Dendritic cell treated with granulocyte-macrophage colony-stimulating factor and Interleukin-4, amounts not matched to agents 40 ng/mL and 50 ng/mL, for 4 days (primary cell): Measurements from ENCODE around the gene FBXL16.

Experiments used
- H3K27ac Mint-ChIP-seq: one replicate; pipeline ENCODE4 v1.8.0; 2022; ENCODE audit warnings: mild to moderate bottlenecking, mixed read lengths
- H3K27me3 Mint-ChIP-seq: one replicate; pipeline ENCODE4 v1.8.0; 2022; ENCODE audit warnings: mild to moderate bottlenecking, mixed read lengths
- H3K36me3 Mint-ChIP-seq: one replicate; pipeline ENCODE4 v1.8.0; 2022; ENCODE audit warnings: low read depth, mixed read lengths
- H3K4me1 Mint-ChIP-seq: one replicate; pipeline ENCODE4 v1.8.0; 2022; ENCODE audit warnings: low read depth, mixed read lengths
- H3K4me3 Mint-ChIP-seq: one replicate; pipeline ENCODE4 v1.8.0; 2022; ENCODE audit warnings: mild to moderate bottlenecking, moderate library complexity, mixed read lengths
- H3K9me3 Mint-ChIP-seq: one replicate; pipeline ENCODE4 v1.8.0; 2022; ENCODE audit warnings: mixed read lengths
- intact Hi-C: fragments of 100-400 bp; cut with micrococcal nuclease; formaldehyde crosslinking; loops from one replicate; pipeline ENCODE4 v1.15.0; 2022

FBXL16 gene

GRCh38 chr16:730666-731509 lies 25.3 kb upstream of the FBXL16 start:
- peaks cover 56% of the 10 kb centered on the region for H3K36me3 Mint-ChIP-seq
- intact Hi-C loops: no loop called here
- no peak overlapping the region for H3K27ac Mint-ChIP-seq
- peaks cover 20% of the 10 kb centered on the region for H3K27me3 Mint-ChIP-seq
- H3K4me3 Mint-ChIP-seq: no peak overlapping the region
- H3K4me1 Mint-ChIP-seq: no peaks in the 10 kb centered on the region
- no peaks in the 10 kb centered on the region for H3K9me3 Mint-ChIP-seq

DNA sequence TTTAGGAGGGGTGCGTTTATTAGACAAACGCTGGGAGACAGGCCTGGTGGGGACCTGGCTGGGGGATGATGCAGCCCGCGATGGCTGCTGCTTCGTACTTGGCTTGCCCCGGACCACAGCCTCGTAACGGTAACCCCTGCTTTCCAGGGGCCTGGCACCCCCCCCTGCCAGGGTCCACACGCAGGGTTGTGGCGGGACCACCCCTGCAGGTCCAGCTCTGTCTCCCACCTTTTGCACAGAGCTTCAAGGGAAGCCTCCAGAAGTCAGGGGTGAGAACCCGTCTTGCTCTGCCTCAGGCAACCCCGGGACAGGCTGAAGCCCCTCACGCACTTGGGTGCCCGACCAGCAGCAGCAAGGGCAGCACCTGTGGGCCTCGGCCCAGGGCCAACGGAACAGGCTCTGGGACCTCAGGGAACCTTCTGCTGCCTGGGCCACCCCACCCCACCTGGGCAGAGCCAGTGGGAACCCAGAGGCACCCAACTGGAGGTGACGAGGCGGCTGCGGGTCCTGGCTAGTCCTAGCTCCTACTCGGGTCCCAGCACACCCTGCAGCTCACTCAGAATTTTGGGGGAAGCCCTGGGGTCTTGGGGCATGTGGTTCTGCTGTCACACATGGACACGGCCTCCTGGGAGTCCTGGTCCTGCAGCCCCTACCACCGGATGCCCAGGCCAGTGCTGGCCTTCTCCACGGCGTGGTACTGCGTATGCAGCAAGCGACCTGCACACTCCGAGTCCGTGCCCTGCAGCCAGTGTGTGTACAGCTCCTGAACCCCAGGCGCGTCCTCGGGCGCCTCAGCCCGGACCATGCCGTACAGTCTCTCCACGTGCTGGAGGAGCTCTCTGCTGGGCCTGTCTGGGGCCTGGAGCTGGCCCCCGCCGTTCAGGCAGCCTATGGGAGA lies 24.4 kb upstream of the FBXL16 start:
- intact Hi-C loops: no loop called here
- Mint-ChIP-seq H3K9me3 (no peaks in the 10 kb centered on the region), H3K27me3 (peaks cover 29% of the 10 kb centered on the region)

DNA sequence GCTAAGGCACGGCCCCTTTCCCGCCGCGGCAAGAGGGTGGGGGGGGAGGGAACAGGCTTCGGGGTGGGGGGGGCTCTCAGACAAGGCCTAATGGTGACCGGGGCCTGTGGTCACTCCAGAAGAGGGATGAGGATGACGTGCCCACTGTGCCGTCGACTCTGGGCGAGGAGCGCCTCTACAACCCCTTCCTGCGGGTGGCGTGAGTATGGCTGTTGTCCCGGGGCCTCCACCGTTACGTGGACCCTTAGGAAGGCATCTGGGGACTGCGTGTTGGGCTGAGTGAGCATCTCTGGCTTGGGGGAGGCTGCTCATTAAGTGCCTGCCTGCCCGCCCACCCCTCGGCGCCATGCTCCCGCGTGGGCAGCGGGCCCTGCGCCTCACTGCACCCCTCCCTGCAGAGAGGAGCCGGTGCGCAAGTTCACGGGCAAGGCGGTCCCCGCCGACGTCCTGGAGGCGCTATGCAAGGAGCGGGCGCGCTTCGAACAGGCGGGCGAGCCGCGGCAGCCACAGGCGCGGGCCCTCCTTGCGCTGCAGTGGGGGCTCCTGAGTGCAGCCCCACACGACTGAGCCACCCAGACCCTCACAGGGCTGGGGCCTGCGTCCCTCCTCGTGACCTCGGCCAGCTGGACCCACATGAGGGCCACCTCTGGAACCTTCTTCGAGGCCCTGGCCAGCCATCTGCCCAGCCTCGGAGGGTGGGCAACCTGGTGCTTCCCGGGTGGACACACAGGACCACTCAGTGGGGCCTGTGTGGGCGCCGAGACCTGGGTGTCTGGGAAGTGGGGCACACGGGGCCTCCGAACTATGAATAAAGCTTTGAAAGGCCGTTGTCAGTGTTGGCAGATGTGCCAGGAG lies 23.5 kb upstream of the FBXL16 start:
- Mint-ChIP-seq H3K4me3 (no peak overlapping the region), H3K9me3 (no peaks in the 10 kb centered on the region), H3K36me3 (peaks cover 38% of the 10 kb centered on the region), H3K27me3 (peaks cover 31% of the 10 kb centered on the region), H3K27ac (no peak overlapping the region), H3K4me1 (peaks cover 6% of the 10 kb centered on the region)
- intact Hi-C loops: no loop called here

More for the DNA sequence above, 24.4 kb upstream of the FBXL16 start:
- Mint-ChIP-seq H3K36me3 (peaks cover 47% of the 10 kb centered on the region), H3K4me1 (peaks cover 3% of the 10 kb centered on the region), H3K27ac (no peak overlapping the region), H3K4me3 (no peak overlapping the region)

GRCh38 chr16:728131-728889 lies 22.7 kb upstream of the FBXL16 start:
- no peak overlapping the region for H3K27ac Mint-ChIP-seq
- H3K9me3 Mint-ChIP-seq: no peaks in the 10 kb centered on the region
- peaks cover 31% of the 10 kb centered on the region for H3K27me3 Mint-ChIP-seq
- peaks cover 6% of the 10 kb centered on the region for H3K4me1 Mint-ChIP-seq
- H3K36me3 Mint-ChIP-seq: peaks cover 35% of the 10 kb centered on the region
- H3K4me3 Mint-ChIP-seq: peak overlapping the region; percentile 40
- intact Hi-C loops: no loop called here

DNA sequence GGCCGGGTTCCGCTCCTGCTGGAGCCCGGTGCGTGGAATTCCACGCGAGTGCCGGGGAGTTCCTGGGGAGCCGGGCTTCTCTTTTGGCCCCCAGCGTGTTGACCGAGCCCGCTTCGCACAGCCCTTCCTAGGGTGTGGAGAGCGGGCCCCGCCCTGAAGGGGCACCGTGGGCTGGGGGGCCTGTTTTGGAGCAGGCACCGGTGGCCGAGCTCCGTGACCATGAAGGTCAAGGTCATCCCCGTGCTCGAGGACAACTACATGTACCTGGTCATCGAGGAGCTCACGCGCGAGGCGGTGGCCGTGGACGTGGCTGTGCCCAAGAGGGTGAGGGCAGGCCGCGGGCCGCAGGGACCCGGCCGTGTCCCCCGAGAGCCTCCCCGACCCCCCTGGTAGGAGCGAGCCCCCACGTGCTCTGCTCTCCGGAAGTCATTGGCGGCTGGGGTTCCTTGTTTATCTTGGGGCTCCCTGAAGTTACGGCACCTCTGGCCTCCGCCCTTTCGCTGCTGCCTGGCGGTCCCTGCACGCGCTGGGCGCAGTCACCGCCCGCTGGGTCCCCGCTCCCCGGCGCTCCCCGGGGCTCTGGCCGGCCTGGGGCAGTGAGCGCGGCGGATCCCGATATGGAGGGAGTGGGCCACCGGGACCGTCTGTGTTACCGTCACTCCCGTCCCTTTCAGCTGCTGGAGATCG lies 21.8 kb upstream of the FBXL16 start:
- intact Hi-C loops: no loop called here
- Mint-ChIP-seq H3K9me3 (no peaks in the 10 kb centered on the region), H3K27ac (no peak overlapping the region), H3K4me1 (peaks cover 13% of the 10 kb centered on the region), H3K27me3 (peaks cover 31% of the 10 kb centered on the region), H3K36me3 (peaks cover 35% of the 10 kb centered on the region), H3K4me3 (peak overlapping the region; percentile 64)

- Mint-ChIP-seq H3K36me3 (peaks cover 29% of the 10 kb centered on the region), H3K4me3 (peak within 1 kb of the TSS; percentile 73), H3K4me1 (peaks cover 20% of the 10 kb centered on the region), H3K27ac (no peak within 1 kb of the TSS), H3K9me3 (no peaks in the 10 kb centered on the region), H3K27me3 (peaks cover 31% of the 10 kb centered on the region)
- intact Hi-C loops: no loop called here
Observed at GRCh38 chr16:726438-727290, 21.1 kb upstream of the FBXL16 start, which contains the start of the genes CCDC78 and HAGHL. Gene CCDC78 (minus strand): TSS chr16:726443. CDS start chr16:726367, 76 bp downstream. Gene HAGHL (plus strand): TSS chr16:727106. CDS start chr16:727510, 404 bp downstream.

DNA sequence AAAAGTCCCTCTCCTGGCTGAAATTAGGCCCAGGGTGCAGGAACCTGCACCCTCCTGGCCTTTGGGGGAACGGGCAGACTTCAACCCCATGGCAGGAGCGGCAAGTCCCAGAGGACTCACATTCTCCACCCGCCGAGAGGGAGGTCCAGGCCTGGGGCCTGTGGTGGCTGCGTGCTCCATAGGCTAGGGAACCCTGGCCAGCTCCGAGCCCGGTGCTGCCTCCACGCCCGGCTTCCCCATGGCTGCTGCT lies 20.5 kb upstream of the FBXL16 start:
- peaks cover 21% of the 10 kb centered on the region for H3K4me1 Mint-ChIP-seq
- peak overlapping the region; percentile 73 for H3K4me3 Mint-ChIP-seq
- H3K9me3 Mint-ChIP-seq: no peaks in the 10 kb centered on the region
- H3K27ac Mint-ChIP-seq: no peak overlapping the region
- peaks cover 31% of the 10 kb centered on the region for H3K27me3 Mint-ChIP-seq
- intact Hi-C loops: no loop called here
- peaks cover 25% of the 10 kb centered on the region for H3K36me3 Mint-ChIP-seq

GRCh38 chr16:725463-726187 lies 20.0 kb upstream of the FBXL16 start:
- Mint-ChIP-seq H3K36me3 (peaks cover 25% of the 10 kb centered on the region), H3K4me1 (peaks cover 21% of the 10 kb centered on the region), H3K4me3 (no peak overlapping the region), H3K9me3 (no peaks in the 10 kb centered on the region), H3K27ac (no peak overlapping the region), H3K27me3 (peaks cover 31% of the 10 kb centered on the region)
- intact Hi-C loops: no loop called here

GRCh38 chr16:725041-725376 lies 19.4 kb upstream of the FBXL16 start:
- peaks cover 24% of the 10 kb centered on the region for H3K36me3 Mint-ChIP-seq
- H3K9me3 Mint-ChIP-seq: no peaks in the 10 kb centered on the region
- H3K27ac Mint-ChIP-seq: no peak overlapping the region
- no peak overlapping the region for H3K4me3 Mint-ChIP-seq
- H3K4me1 Mint-ChIP-seq: peaks cover 27% of the 10 kb centered on the region
- intact Hi-C loops: no loop called here
- H3K27me3 Mint-ChIP-seq: peaks cover 31% of the 10 kb centered on the region

DNA sequence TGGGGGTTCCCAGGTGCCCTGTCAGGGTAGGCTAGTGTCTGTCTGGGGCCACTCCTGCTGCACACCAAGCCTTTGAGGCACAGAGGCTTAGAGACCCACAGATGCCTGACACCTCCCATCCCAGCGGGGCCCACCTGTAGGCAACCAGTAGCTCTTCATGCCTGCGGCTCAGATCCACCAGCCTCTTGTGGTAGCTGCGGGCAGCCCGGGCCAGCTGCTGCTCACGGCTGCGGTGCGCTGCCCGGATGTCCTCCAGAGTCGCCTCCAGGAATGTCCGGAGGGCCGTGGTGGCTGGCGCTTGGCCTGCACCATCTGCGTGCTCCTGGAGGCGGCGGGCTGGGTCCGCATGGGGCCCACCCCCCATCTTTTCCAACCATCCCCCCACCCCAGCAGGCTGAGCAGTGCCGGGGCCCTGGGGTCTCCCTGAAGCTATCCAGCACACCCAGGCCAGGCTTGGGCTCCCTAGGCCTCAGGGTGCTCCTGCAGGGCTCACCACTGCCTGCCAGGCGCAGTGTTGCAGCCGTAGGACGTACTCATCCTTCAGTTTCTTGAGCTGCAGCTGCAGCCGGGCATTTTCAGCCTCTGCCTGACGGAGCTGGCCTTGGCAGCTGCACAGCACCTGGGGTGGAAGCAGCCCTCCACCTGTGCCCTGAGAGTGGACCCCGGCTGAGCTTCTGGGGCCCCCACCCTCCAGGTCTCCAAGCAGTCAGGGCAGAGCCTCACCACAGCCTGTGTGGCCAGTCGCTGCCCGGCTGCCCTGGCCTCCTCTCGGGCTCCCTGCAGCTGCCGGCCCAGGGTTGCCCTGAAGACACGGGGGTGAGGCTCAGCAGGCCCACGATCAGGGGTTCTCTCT lies 18.8 kb upstream of the FBXL16 start:
- Mint-ChIP-seq H3K27me3 (peaks cover 30% of the 10 kb centered on the region), H3K4me3 (no peak overlapping the region), H3K4me1 (peaks cover 32% of the 10 kb centered on the region), H3K36me3 (peaks cover 18% of the 10 kb centered on the region), H3K9me3 (no peaks in the 10 kb centered on the region), H3K27ac (no peak overlapping the region)
- intact Hi-C loops: no loop called here

DNA sequence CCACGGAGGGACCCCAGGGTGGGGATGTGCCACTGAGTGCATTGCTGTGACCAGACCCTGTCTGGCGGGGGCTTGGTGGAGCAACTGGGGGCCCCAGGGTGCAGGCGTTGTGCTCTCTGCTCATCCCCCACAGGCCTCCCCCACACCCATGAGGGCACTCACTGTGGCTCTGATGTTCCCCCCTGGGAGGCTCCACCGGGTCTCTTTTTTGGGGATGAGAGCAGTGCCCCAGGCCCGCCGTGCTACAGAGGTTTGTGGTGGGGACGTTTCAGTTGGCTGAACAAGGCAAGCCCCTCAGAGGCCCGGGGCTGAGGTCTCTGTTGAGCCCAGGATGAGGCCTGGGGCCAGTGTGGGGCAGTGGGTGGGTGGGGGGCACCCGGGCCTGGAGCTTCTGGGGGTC lies 18.1 kb upstream of the FBXL16 start:
- H3K27ac Mint-ChIP-seq: no peak overlapping the region
- H3K36me3 Mint-ChIP-seq: peaks cover 15% of the 10 kb centered on the region
- intact Hi-C loops: no loop called here
- peaks cover 34% of the 10 kb centered on the region for H3K27me3 Mint-ChIP-seq
- no peaks in the 10 kb centered on the region for H3K9me3 Mint-ChIP-seq
- no peak overlapping the region for H3K4me3 Mint-ChIP-seq
- peaks cover 39% of the 10 kb centered on the region for H3K4me1 Mint-ChIP-seq
